Esophagus squamous epithelium (tissue), 5 donors: ENCODE measurements around the gene PAK1. TPM values are rescaled to one million over a fixed set of nuclear protein-coding genes. Genes with fewer than 3 reads are reported as not detected.
A peak's percentile ranks its signal among the peaks of the same experiment; 100 is the strongest.

Experiments
- DNase-seq: peaks from one replicate; lab custom pipeline; 2025; lab: John Stamatoyannopoulos, UW
- H3K27ac ChIP-seq, 4 donors: fragments of 200-600 bp; sonication (generic); one replicate each; pipeline ENCODE4 v1.5.1; 2016 to 2019; ENCODE audit warnings: mild to moderate bottlenecking in 1 of 4
- H3K27me3 ChIP-seq, 4 donors: fragments of 200-600 bp; sonication (generic); 1 replicate in 3 of 4; 2 replicates in 1 of 4; pipeline versions ENCODE4 v1.5.1 to v1.6.0; 2017 to 2021; ENCODE audit warnings: antibody characterized with exemption in 1 of 4
- H3K36me3 ChIP-seq, 3 donors: fragments of 200-600 bp; sonication (generic); one replicate each; pipeline ENCODE4 v1.5.1; 2016 to 2019
- H3K4me1 ChIP-seq, 3 donors: fragments of 200-600 bp; sonication (generic); one replicate each; pipeline ENCODE4 v1.5.1; 2017 to 2019
- H3K4me3 ChIP-seq, 4 donors: fragments of 200-600 bp; sonication (generic); 1 replicate in 3 of 4; 2 replicates in 1 of 4; pipeline ENCODE4 v1.5.1; 2016 to 2019; ENCODE audit warnings: mild to moderate bottlenecking in 2 of 4, moderate library complexity in 1 of 4
- H3K9me3 ChIP-seq, 3 donors: fragments of 200-600 bp; sonication (generic); one replicate each; pipeline ENCODE4 v1.5.1; 2016 to 2019
- CTCF ChIP-seq, 6 experiments: fragments of 450-650 bp in 4 of 6; fragments of 200-600 bp in 2 of 6; sonication (generic) in 2 of 6; IDR thresholded peaks; one replicate each; pipeline ENCODE4 v1.5.1; 2016 to 2019; ENCODE audit warnings: antibody characterized with exemption in 6 of 6, mild to moderate bottlenecking in 4 of 6, moderate library complexity in 4 of 6
- POLR2A ChIP-seq, 4 donors: fragments of 450-650 bp; IDR thresholded peaks; one replicate each; pipeline ENCODE4 v1.6.1; 2017; ENCODE audit warnings: antibody characterized with exemption in 4 of 4, mild to moderate bottlenecking in 4 of 4, moderate library complexity in 3 of 4
- WGBS, 2 donors: methylation state at CpG; one replicate each; pipeline ENCODE4 v1.1.5; 2018; 5-methylcytosine and 5-hydroxymethylcytosine counted together
- intact Hi-C: fragments of 100-400 bp; cut with DNase I; formaldehyde crosslinking; loops from one replicate; pipeline ENCODE4 v1.15.0; 2022
- total RNA-seq, 4 donors: library from RNA; depleted of rRNA; stranded (reverse); fragments of >200 nt; gene quantifications; one replicate each; pipeline ENCODE4 v1.1.0, GENCODE V29; 2016
- donor health status: DM: yes; HTN: yes; CAD: no.

PAK1 gene
- 10 to 100 TPM; 17.4 to 41.6 (median 24.8) TPM for total RNA-seq

GRCh38 chr11:77473801-77474683, at the start of gene PAK1:
Gene PAK1, minus strand, starts transcription at chr11:77474094. Its CDS starts 81,574 bp downstream, at chr11:77392520.
- peak within 1 kb of the TSS; percentile 73 to 95 (median 83) for H3K4me3 ChIP-seq
- peaks cover 14 to 47% (median 16%) of the 10 kb centered on the region in 3 donors for H3K4me1 ChIP-seq
- intact Hi-C loops: no loop called here
- TF ChIP-seq POLR2A (IDR thresholded peaks at IDR 0.05) (no peak), CTCF (IDR thresholded peaks at IDR 0.05) (no peak)
- H3K9me3 ChIP-seq: no peaks in the 10 kb centered on the region
- H3K36me3 ChIP-seq: no peaks in the 10 kb centered on the region
- peaks cover 0 to 4% (median 0%) of the 10 kb centered on the region in 4 donors for H3K27me3 ChIP-seq
- WGBS, 2 donors: 0 to 1% methylated on average over 5 to 31 of the region's 72 CpGs
- DNase-seq: peak; percentile 13
- H3K27ac ChIP-seq: peak within 1 kb of the TSS; percentile 84 to 90 (median 86)

- H3K9me3 ChIP-seq: no peaks in the 10 kb centered on the region
- TF ChIP-seq CTCF (IDR thresholded peaks at IDR 0.05): no peak
- TF ChIP-seq POLR2A (IDR thresholded peaks at IDR 0.05): no peak
- peaks cover 0 to 16% (median 0%) of the 10 kb centered on the region in 4 donors for H3K27me3 ChIP-seq
- no peak overlapping the region for H3K4me3 ChIP-seq
- intact Hi-C loops: no loop called here
- no peak overlapping the region for H3K27ac ChIP-seq
- H3K36me3 ChIP-seq: no peaks in the 10 kb centered on the region
- no peak for DNase-seq
- no peaks in the 10 kb centered on the region for H3K4me1 ChIP-seq
Observed at GRCh38 chr11:77522215-77522614, 48.3 kb upstream of the PAK1 start.

- intact Hi-C loops: no loop called here
- Histone ChIP-seq H3K4me3 (no peak overlapping the region), H3K27ac (no peak overlapping the region), H3K4me1 (no peaks in the 10 kb centered on the region), H3K27me3 (peaks cover 0 to 20% (median 0%) of the 10 kb centered on the region in 4 donors), H3K9me3 (no peaks in the 10 kb centered on the region), H3K36me3 (no peaks in the 10 kb centered on the region)
- TF ChIP-seq CTCF (IDR thresholded peaks at IDR 0.05): no peak
- TF ChIP-seq POLR2A (IDR thresholded peaks at IDR 0.05): no peak
- 55 to 100% methylated on average over 1 to 2 of the region's 3 CpGs for WGBS, 2 donors
- DNase-seq: no peak
Observed at GRCh38 chr11:77519847-77520246, 46.0 kb upstream of the PAK1 start.

- TF ChIP-seq POLR2A (IDR thresholded peaks at IDR 0.05) (no peak), CTCF (IDR thresholded peaks at IDR 0.05) (no peak)
- Histone ChIP-seq H3K27me3 (peaks cover 0 to 20% (median 0%) of the 10 kb centered on the region in 4 donors), H3K27ac (no peak overlapping the region), H3K4me3 (no peak overlapping the region), H3K9me3 (no peaks in the 10 kb centered on the region), H3K36me3 (no peaks in the 10 kb centered on the region), H3K4me1 (no peaks in the 10 kb centered on the region)
- DNase-seq: no peak
- 73 to 74% methylated on average over 2 of the region's 2 CpGs for WGBS, 2 donors
- intact Hi-C loops: no loop called here
Observed at GRCh38 chr11:77518471-77518870, 44.6 kb upstream of the PAK1 start.

GRCh38 chr11:77517753-77518152, 43.9 kb upstream of the PAK1 start:
- no peaks in the 10 kb centered on the region for H3K9me3 ChIP-seq
- no peaks in the 10 kb centered on the region for H3K36me3 ChIP-seq
- WGBS, 2 donors: 89 to 93% methylated on average over 3 of the region's 3 CpGs
- no peak for DNase-seq
- H3K27me3 ChIP-seq: peaks cover 0 to 22% (median 0%) of the 10 kb centered on the region in 4 donors
- no peak overlapping the region for H3K27ac ChIP-seq
- no peak overlapping the region for H3K4me3 ChIP-seq
- intact Hi-C loops: no loop called here
- no peak for TF ChIP-seq POLR2A (IDR thresholded peaks at IDR 0.05)
- no peak for TF ChIP-seq CTCF (IDR thresholded peaks at IDR 0.05)
- no peaks in the 10 kb centered on the region for H3K4me1 ChIP-seq
